GM21529 (cell line): ENCODE data around the gene DCDC1.

Experiments used
- ATAC-seq: cut with Tn5 transposase; IDR thresholded peaks from one replicate; pipeline ENCODE4 v1.9.1; 2021; ENCODE audit not compliant: unreplicated experiment

Gene DCDC1

DNA sequence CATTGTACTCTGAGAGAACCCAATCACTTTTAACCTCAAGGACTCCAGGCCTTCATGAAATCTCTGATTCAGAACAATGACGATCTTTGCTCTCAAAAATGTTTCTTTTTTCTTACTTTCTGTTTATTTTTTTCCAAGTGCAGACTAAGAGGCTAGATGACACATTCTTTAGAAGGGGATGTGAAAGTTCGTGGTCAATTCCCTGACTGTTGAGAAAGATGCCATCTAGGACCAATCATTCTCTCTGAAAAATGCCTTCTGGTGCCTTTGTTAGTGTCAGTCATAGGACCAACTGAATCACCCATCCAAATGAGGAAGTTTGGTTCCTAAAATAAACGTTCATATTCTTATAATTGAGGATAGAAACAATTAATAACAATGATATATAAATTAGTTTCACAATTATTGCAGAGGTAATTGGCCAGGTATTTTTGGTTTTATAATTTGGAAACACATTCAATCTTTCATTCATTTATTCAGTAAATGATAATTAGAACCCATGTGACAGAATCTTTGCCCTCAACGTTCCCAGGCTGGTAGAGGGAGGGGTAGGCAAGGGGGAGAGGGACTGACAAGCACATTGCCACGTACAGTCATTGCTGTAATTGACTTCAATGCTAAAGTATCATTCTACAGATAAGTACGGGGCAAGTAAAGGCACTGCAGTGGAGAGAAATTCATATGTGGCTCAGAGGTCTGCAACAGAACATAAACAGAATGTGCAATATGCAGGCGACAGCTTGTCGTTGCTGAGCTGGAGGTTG is 450.0 kb downstream of the DCDC1 start:
- ATAC-seq, result peak; percentile 59

DNA sequence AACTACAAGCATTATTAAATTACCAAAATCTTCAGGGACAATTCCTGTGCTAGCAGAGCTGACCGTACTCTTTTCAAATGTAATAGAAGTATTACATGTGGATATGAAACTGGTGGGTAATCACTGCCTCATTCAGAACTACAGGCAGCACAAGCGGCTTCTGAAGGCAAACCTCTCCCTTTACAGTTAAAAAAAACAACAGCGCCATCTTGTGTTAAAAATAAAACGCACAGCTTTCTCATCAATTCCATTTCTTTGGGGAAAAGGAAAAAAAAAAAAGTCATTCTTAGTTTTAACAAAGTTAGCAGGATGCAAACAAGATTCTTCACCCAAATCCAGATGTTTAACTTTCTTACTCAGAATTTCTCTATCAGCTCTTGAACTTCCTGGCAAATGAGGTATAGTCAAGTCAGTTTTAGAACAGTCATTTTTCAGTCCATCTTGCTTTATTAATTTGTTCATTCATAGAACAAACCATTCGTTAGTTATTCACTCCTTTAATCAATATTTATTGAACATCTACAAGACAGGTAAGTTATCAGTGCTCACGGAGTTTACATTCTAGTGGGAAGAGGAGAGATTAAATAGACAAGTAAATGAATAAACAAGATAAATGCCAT is 451.6 kb downstream of the DCDC1 start:
- peak; percentile 70 for ATAC-seq

DNA sequence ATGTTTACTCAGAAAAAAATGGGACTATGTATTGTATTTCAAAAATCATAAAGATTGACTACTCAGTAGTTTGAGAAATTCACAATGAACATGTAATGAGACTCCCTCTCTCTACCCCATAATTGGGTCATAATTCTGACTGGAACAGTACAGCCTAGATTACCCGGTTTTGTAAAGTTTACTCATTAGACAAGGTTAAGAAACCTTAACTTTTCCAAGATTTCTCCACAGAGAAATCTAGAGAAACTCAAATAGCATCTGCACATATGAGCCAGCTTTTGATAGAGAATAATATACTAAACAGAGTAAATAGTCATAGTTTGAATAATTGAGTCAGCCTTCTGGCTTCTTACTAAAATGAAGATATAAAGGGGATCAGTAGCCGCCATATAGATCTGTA is 452.3 kb downstream of the DCDC1 start:
- no peak for ATAC-seq

DNA sequence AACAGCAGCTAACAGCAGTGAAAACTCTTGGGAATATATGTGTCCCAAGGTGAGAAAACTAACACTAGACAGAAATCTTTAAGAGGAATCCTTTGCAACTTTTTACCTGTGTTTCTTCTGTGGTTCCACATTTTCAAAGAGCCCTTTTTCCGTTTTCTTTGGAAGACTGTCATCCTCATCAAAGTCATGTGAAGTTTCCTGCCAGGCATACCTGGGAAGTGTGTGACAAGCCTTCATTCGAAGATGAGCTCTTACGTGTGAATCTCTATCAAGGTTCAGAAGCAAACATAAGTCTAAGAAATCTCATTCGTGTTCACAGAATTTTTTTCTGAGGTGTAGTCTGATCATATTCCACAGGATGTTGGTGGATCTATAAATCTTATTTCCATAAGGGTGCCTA is 452.8 kb downstream of the DCDC1 start:
- no peak for ATAC-seq

DNA sequence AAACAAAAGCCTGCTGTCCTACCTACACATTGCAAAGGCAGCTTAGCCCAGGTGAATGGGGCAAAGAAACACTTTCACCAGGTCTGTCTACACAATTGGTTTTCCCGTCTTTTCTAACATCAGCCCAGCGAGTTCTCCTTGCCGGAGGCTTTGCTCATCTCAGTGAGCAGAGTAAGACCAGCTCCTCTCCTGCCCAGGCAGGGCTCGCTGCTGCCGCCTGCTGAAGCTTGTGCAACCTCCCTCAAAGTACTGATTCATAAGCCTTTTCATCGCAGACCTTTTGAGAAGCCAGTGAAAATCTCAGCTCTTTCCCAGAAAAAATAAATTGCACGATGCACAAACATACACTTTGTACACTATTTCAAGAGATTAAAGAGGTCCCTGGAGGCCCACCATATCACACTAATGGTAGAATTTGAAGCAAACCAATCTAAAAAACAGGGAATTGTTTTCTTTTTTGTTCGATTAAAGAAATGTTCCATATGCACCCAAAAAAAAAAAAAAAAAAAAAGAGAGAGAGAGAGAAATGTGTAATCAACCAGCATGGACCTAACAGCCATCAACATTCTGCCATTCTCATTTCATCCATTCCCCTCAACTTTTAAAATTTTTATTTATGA is 455.3 kb downstream of the DCDC1 start:
- peak; percentile 62 for ATAC-seq

DNA sequence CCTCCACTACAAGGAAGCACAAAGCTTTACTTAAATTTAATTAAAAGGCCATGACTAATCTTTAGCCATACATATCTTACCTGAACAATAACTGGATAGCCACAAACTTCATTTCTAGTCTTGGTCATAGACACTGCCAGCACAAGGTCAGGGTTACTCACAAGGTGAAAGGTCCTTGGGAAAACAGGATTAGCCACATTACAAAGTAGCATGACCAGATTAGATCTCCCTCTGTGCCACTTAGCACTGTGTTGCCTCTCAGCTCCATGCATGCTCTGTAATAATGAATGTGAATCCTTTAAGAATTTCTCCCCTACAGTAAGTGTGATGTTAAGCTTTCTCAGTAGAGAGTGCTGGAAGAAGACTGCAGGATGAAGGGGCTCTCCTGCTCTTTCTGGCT is 458.3 kb downstream of the DCDC1 start:
- no peak for ATAC-seq

GRCh38 chr11:30908857-30909256 is 460.7 kb downstream of the DCDC1 start:
- no peak for ATAC-seq

- ATAC-seq, result no peak
Observed at GRCh38 chr11:30908272-30908671, 461.3 kb downstream of the DCDC1 start.

GRCh38 chr11:30902929-30903328 is 466.6 kb downstream of the DCDC1 start:
- ATAC-seq, result no peak

DNA sequence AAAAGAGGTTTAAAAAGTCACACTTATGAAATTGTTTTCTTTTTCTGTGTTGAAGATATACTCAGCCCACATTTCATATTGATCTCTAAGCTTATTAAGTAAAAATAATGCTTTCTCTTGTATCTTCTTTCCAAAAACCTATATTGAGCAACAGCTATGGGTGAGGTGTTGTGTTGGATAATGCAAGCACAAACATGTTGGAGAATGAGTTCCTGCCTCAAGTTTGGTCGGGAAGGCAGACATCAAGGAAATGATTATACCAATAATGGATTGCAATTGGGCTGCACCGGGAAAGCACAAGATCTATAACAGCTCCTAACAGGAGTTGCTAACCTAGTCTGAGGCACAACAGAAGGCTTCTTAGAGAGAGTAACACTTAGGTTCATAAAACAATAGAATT is 474.5 kb downstream of the DCDC1 start:
- ATAC-seq, result no peak

GRCh38 chr11:30893318-30893717 is 476.2 kb downstream of the DCDC1 start:
- no peak for ATAC-seq

DNA sequence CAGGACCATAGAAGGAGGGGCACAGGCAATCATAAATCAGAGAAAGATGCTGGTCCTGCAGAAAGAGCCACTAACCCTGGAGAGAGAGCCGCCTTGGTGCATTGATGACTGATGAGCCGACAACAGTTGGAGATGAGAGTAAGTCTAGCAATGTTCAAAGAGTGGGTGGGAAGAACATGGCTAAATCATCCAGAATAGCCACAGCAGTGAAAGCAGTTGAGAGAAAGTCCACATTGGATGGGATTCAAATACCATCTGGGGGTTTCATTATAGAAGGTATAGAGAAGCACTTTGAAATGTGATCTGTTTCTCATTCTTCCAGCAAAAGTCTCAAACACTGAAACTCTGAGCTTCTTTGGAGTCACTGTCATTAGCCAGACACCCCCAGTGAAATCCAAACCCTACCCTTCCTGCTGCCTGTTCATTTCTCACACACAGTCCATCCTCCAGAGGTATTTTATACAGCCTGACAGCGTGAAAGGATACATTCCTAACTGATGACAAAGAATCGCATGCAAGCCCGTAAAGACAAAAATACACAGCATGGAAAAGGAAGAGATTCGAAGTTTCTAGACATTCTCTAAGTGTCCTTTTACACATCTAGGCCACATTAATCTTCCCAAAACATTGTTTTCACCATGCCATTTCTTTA is 480.3 kb downstream of the DCDC1 start:
- ATAC-seq, result no peak

DNA sequence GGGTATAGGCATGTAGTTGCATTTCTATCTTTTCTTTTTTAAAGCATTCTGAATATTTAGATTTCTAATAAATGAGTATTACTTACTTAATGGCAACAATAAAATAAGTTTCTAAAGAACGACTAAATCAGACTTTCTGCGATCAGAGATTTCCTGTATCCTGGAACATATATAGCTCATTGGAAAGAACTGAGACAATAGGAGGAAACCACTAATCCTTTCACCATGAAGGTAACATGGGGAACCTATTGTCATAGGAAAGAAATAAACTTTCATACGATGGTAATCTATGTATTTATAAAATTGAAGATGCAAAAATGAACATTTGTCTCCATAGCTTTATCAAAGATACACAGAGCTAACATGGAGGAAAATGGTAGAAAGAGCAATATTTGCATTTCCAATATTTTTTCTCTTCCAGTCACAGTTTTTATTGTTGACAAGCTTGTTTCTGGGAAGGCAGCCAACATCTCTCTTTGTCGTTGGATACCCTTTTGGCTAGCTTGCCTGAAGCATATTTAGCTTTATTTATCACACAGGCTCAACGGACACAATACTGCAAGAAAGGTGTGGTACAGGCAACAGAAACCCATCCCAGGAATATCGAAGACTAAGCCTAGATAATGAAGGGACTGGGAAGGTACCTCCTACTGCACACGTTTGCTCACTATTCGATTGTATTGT is 490.1 kb downstream of the DCDC1 start:
- no peak for ATAC-seq

DNA sequence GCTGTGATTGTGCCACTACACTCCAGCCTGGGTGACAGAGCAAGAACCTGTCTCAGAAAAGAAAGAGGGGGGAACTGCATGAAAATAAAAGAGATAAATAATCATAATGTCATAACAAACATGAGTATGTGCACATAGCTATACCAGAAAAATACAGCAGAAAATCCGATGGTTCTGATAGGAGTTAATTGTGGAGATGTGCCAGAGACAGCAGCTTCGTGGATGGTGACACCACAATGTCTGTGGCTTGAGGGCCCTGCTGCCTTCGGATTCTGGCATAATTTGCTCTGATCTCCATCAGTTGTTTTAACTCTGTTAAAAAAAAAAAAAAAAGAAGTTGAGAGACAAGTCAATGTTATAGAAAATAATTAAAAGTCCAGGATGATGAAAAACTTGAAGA is 491.1 kb downstream of the DCDC1 start:
- ATAC-seq, result no peak

GRCh38 chr11:30876663-30877396 is 492.7 kb downstream of the DCDC1 start:
- ATAC-seq, result no peak

DNA sequence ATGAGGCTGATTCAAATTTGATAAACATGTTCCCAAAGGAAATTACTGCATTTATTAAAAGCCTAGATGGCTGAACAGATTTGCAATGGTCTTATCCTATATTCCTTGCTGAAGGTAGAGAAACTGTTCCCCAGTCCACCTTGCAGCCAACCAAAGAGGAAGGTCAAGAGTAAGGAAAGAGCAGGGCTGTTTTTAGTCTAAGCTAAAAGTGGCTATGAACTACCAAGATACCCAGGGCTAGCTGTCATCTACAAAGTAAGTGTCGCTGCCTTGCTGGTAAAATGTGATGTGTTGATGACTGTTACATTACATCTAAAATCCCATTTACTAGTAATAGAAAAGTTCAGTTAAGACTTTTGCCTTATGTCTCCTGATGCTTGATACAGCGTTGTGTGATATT is 493.3 kb downstream of the DCDC1 start:
- no peak for ATAC-seq

DNA sequence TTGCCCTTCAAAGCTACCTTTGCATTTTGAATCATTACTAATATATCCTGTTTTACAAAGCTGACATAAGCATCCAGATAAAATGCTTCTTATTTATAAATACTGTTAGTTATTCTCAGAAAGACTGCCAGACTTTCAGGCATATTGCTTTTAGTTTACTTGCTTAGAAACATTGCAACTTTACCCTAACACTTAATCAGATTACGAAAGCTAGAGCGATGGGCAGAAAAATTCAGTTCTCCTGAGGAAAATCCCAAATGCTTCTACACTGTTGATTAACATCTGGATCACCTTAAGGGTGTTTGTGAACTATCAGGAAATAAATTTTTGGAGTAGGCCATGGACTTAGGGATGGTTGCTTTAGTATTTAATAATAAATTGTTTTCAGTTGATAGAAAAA is 493.7 kb downstream of the DCDC1 start:
- ATAC-seq, result no peak

DNA sequence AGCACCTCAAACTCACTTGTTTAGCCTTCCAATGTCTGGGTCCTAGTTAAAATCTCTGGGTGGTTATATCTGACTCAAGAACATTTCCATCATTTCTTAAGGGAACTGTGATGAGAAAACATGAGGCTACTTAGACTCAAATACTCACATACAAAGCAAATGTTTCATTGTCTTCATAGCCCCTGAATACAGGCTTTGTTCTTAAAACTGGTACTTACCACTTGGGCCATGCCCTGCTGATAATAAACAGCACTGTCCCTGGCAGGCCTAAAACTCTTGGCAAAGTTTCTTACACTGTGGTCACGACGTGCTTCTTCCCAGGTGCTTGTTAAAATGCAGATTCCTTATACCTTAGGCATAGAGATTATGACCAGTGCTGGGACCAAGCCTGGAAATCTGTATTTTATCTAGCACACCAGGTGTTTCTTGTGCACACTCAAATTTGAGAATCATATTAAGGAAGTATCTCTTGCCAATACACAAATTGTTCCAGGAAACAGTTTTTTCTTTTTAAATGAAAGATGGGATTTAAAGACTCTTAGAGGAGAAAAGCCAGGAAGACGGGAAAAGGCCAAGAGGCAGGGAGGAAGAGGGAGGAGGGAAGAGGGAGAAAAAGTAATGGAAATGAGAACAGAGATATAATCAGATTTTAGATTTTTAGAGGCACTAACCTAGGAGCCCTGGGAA is 495.5 kb downstream of the DCDC1 start:
- ATAC-seq, result no peak

GRCh38 chr11:30868626-30869081 is 500.9 kb downstream of the DCDC1 start:
- ATAC-seq, result no peak

DNA sequence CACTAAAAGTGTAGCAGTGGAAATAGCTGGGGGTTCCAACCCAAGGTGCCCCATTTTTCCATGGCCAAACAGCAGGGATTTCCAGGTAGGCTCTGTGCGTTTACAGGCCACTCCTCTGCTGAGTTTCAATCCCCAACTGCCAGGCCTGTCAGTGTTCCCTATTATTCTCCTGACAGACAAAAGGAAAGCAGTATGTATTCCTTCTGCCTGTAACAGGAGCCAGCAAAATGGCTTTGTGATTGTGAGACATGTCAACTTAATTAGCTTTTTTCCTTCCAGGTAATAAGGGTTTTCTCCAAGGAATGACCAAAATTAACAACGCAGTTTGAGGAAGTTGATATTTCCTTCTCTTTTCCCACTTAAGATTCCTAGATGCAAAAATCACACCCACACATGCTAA is 506.3 kb downstream of the DCDC1 start:
- ATAC-seq, result no peak
